ENCODE data around the gene GNAL.
A peak's percentile ranks its signal among the peaks of the same experiment; 100 is the strongest.
"Not testable (repeated sequence)": the region's sequence is repeated elsewhere in the genome, so short reads cannot be mapped to it uniquely, and the experiment has no call there.

The GNAL gene

GRCh38 chr18:11669271-11669947 is 19.7 kb upstream of the GNAL start:
- no peak for DNase-seq (ENCODE audit: low spot score)

GRCh38 chr18:11669948-11670275 is 19.2 kb upstream of the GNAL start:
- no peak for DNase-seq (ENCODE audit: low spot score)

- DNase-seq (ENCODE audit: low spot score): no peak
These were observed 17.9 kb upstream of the GNAL start for GRCh38 chr18:11671156-11671555.

- no peak for DNase-seq (ENCODE audit: low spot score)
These were observed 16.9 kb upstream of the GNAL start for GRCh38 chr18:11672198-11672597.

- no peak for DNase-seq (ENCODE audit: low spot score)
These were observed 16.1 kb upstream of the GNAL start for GRCh38 chr18:11672846-11673454.

- DNase-seq (ENCODE audit: low spot score): no peak
These were observed 15.5 kb upstream of the GNAL start for GRCh38 chr18:11673560-11673959.

- DNase-seq (ENCODE audit: low spot score): no peak
These were observed 14.9 kb upstream of the GNAL start for GRCh38 chr18:11674119-11674518.

GRCh38 chr18:11676386-11676785 is 12.7 kb upstream of the GNAL start:
- no peak for DNase-seq (ENCODE audit: low spot score)

- no peak for DNase-seq (ENCODE audit: low spot score)
These were observed 12.2 kb upstream of the GNAL start for GRCh38 chr18:11676867-11677266.

- no peak for DNase-seq (ENCODE audit: low spot score)
These were observed 10.9 kb upstream of the GNAL start for GRCh38 chr18:11678211-11678610.

GRCh38 chr18:11689669-11690565 is 853 bp downstream of the GNAL start:
- peak; percentile 68 for DNase-seq (ENCODE audit: low spot score)

- not testable (repeated sequence) for DNase-seq (ENCODE audit: low spot score)
These were observed 1.6 kb downstream of the GNAL start for GRCh38 chr18:11690660-11691059.

- no peak for DNase-seq (ENCODE audit: low spot score)
These were observed 6.7 kb downstream of the GNAL start for GRCh38 chr18:11695736-11696135.

GRCh38 chr18:11696451-11696850 is 7.4 kb downstream of the GNAL start:
- DNase-seq (ENCODE audit: low spot score): no peak

GRCh38 chr18:11700876-11701275 is 11.8 kb downstream of the GNAL start:
- no peak for DNase-seq (ENCODE audit: low spot score)

GRCh38 chr18:11710578-11710977 is 21.5 kb downstream of the GNAL start:
- DNase-seq (ENCODE audit: low spot score): no peak

- no peak for DNase-seq (ENCODE audit: low spot score)
These were observed 24.7 kb downstream of the GNAL start for GRCh38 chr18:11713756-11714155.

GRCh38 chr18:11714244-11714918 is 25.3 kb downstream of the GNAL start:
- DNase-seq (ENCODE audit: low spot score): no peak

GRCh38 chr18:11716767-11717315 is 27.8 kb downstream of the GNAL start:
- not testable (repeated sequence) for DNase-seq (ENCODE audit: low spot score)

GRCh38 chr18:11719050-11719449 is 30.0 kb downstream of the GNAL start:
- DNase-seq (ENCODE audit: low spot score): no peak

- no peak for DNase-seq (ENCODE audit: low spot score)
These were observed 30.6 kb downstream of the GNAL start for GRCh38 chr18:11719621-11720020.

- no peak for DNase-seq (ENCODE audit: low spot score)
These were observed 32.7 kb downstream of the GNAL start for GRCh38 chr18:11721720-11722119.
